Hepatocyte (in vitro differentiated cells): ENCODE data around the gene GINS2.

Source experiments
- EZH2 ChIP-seq: fragments of 200-600 bp; sonication (generic); IDR thresholded peaks from 2 replicates; pipeline ENCODE4 v1.6.1; 2016; ENCODE audit warnings: antibody characterized with exemption, mild to moderate bottlenecking, borderline replicate concordance
- EZH2phosphoT487 ChIP-seq: fragments of 200-600 bp; sonication (generic); IDR thresholded peaks from one replicate; pipeline ENCODE4 v1.6.1; 2018; ENCODE audit warnings: antibody characterized with exemption, mild to moderate bottlenecking, low read depth, moderate library complexity; ENCODE audit not compliant: unreplicated experiment, severe bottlenecking
- TF ChIP-seq, protein P1 (sequence below): fragments of 200-600 bp; sonication (generic); IDR thresholded peaks from 2 replicates; pipeline ENCODE4 v1.5.1; 2016; ENCODE audit warnings: antibody characterized with exemption, mild to moderate bottlenecking; ENCODE audit not compliant: poor library complexity

DNA sequence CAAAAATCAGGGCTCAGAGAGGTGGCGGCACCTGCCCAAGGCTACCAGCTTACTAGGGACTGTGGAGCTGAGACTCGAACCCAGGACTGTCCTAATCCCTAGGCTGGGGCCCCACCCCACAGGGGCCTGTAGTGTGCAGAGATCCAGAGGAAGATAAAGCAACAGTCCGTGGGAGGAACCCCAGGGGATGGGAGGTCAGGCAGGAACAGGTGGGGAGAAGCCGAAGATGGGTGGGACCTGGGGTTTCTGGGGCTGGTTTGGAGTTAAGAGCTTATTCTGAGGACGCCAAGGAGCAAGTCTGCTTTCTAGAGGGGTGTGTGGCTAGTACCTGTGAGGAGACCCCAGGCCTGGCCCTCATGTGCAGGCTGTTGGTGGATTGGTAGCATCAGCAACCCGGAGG lies 47.2 kb upstream of the GINS2 start:
- TF ChIP-seq, protein P1, sequence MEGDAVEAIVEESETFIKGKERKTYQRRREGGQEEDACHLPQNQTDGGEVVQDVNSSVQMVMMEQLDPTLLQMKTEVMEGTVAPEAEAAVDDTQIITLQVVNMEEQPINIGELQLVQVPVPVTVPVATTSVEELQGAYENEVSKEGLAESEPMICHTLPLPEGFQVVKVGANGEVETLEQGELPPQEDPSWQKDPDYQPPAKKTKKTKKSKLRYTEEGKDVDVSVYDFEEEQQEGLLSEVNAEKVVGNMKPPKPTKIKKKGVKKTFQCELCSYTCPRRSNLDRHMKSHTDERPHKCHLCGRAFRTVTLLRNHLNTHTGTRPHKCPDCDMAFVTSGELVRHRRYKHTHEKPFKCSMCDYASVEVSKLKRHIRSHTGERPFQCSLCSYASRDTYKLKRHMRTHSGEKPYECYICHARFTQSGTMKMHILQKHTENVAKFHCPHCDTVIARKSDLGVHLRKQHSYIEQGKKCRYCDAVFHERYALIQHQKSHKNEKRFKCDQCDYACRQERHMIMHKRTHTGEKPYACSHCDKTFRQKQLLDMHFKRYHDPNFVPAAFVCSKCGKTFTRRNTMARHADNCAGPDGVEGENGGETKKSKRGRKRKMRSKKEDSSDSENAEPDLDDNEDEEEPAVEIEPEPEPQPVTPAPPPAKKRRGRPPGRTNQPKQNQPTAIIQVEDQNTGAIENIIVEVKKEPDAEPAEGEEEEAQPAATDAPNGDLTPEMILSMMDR: no peak
- TF ChIP-seq EZH2: no peak
- no peak for TF ChIP-seq EZH2phosphoT487
